HG02840 (cell line): ENCODE data around the gene WDR7.

Source experiments
- ATAC-seq: cut with Tn5 transposase; IDR thresholded peaks from one replicate; pipeline ENCODE4 v1.9.1; 2021; ENCODE audit warnings: mild to moderate bottlenecking, moderate library complexity, moderate number of reproducible peaks; ENCODE audit not compliant: unreplicated experiment, low FRiP score

The WDR7 gene

DNA sequence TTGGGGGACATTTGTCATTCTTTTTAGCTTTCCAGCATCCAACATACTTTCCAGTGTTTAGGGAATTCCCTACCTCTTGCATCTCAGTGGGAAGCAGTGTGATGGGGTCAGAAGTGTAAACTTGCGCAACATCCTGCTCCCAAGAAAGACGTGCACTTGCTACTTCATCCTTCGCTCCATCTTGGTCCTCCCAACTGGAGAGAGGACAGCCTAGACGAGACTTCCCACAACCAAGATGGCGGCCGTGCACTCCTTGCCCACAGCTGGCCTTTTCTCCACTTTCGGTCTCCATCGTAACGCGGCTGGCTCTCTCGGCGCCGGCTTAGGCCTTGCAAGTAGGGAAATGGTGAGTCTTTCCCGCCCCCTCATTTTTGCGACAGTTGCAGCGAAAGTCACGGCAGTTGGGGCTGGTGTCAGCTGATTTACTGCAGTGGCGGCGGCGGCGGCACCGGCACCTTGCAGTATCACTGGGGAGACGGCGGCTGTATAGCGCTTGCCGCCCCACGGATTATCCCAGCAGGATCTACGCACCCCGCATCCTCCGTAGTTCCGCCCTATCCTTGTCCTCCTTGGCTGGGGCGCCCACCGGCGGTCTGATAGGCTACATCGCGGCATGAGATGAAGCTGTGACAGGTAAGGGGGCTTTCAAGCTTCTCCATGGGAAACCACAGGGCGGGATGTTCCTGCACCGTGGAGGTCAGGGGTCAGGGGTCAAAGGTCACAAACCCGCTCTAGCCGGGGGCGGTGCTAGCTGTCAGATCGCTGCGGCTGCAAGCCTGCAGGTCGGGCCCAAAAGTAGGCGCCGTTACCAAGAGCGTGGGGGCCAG lies at the start of gene WDR7:
TSS of gene WDR7 (plus strand) at position 416 of the 827 bp plus-strand sequence. CDS start 21,157 bp downstream, outside the sequence.
- ATAC-seq: peak; percentile 96

DNA sequence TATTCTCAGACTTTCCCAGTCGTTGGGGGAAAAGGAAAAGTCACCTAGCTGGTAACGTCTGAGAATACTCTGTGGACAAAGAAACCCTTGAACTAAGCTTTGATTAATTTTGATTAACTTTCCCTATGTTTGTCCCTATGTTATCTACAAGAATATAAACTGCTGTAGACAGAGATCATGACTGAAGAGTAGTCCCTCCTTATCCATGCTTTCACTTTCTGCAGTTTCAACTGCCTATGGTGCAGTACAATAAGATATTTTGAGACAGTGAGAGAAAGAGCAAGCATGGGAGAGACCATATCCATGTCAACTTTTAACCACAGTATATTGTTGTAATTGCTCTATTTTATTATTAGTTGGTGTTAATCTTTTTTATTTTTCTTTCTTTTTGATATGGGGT lies 44.5 kb upstream of the WDR7 start:
- no peak for ATAC-seq

DNA sequence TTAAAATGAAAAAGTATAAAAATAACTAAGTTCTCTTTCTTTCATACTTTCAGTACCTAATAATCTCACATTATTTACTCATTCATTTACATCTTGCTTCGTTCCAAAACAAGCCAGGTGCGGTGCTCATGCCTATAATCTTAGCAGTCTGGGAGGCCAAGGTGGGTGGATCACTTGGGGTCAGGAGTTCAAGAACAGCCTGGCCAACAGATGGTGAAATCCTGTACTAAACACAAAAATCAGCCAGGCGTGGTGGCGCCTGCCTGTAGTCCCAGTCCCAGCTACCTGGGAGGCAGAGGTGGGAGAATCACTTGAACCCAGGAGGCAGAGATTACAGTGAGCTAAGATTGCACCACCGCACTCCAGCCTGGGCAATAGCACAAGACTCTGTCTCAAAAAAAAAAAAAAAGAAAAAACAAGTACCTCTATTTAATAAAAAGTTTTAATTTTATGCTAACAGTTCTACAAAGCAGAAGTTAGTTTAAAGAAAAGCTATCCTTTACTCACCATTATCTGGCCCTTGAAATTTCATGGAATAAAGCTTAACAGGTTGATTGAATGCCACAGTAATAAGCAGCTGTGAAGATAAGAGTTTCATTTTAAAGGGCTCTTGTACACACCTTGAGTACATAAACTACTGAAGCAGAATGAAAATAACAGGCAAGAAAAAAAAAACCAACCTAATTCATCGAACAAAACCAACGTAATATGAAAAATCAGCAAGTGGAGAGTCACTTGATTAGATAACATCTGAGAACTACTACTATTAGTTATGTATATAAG lies 35.2 kb upstream of the WDR7 start:
- ATAC-seq: no peak

DNA sequence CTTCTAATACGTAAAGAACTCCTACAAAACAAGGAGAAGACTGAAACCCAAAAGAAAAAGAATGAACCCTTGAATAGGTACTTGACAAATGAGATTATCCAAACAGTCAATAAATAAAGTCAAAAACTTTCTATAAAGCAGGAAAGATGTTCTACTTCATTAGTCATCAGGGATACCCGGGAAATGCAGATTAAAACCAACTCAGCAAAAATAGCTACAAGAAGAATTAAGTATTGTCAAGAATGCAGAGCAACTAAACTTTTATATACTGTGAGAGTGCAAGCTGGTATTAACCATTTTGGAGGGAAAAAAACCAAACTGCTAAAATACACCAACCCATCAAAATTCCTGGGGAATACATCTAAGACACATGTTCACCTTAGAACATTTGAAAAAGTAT lies 23.2 kb upstream of the WDR7 start:
- ATAC-seq: no peak

DNA sequence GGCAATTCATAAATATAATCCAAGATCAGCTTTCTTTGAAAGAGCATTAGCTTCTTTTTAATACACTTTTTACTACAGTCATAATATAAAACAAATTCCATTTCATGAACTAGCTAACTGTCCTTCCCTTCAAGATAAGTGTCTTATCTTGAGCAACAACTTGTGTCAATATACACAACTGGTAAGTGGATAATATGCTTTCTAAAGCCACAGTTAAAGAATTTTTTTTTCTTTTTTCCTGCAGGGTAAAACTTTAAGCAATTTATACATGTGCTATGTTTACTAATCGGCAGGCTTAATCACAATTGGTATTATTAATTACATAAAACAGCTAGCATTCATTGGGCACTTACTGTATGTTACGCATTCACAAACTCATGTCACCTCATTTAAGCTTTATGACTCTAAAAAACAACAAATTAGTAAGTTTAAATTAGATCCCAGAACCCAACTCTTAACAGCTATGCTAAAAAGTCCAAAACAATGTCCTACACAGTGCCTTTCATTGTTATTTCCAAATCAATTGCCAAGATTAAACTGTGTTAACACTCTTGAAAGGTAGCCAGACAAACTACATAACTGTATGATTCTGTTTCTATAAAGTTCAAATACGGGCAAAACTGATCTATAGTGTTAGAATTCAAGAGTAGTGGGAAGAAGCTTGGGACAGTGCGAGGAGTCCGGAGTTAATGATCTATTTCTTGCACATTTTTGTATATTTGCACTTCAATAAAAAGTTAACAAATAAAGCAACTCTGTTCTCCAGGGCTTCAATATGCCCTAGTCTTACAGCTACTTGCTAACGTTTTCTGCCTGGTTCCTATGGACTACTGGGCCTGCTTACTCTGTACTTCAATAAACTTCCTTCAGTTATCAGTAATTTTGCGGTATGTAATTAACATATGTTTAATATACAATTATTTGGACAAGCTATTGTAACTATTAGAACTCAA lies 18.8 kb upstream of the WDR7 start:
- ATAC-seq: no peak

DNA sequence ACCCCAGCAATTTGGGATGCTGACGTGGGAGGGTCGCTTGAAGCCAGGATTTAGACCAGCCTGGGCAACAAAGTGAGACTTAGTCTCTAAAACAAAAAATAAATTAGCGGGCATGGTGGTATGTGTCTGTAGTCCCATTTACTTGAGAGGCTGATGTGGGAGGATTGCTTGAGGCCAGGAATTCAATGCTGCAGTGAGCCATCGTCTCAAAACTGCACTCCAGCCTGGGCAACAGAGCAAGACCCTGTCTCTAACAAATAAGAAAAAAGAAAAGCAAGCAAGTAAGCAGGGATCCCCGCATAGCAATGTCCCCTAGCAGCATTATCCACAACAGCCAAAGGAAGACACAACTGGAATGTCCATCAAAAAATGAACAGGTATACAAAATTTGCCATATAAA lies 16.2 kb upstream of the WDR7 start:
- no peak for ATAC-seq

DNA sequence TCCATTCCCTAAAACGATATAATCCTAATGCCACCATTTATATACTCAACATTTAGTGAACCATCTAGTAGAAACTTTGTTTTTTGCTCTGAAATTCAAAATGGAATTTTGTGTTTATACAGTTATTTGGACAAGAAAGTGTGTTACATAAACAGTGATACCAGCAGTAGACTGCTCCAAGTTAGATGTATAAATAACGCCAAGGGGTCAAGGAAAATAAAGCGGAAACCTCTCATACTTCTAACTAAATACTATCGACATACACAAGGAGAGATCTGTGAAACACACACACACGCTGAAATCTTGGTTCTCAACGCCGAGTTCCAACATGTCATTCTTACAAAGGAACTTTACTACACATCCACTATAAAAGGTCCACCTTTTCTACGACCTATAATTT lies 14.0 kb upstream of the WDR7 start:
- no peak for ATAC-seq

DNA sequence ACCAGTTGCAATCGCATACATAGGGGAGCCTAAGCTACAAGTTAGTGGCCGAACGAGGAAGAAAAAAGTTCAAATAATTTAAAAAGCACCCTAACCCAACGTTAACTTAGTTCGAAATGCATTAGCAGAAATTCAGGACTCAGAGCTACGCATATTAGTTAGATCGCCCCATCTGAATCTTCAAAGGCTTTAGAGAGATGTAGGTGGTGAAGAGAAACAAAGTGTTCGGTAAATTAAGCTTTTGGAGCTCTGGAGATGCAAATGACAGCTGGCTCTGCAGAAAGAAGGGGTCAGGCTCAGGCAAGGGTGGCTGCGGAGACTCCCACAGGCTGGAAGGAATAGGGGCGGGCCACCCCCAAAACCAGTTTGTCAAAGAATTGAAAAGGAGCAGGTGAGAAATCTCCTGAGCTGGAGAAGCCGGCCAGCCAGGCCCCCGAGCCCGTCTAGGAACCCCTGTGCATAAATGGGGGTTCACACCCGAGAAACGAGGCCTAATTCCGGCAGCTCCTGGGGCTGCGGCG lies 13.4 kb upstream of the WDR7 start:
- peak; percentile 5 for ATAC-seq

DNA sequence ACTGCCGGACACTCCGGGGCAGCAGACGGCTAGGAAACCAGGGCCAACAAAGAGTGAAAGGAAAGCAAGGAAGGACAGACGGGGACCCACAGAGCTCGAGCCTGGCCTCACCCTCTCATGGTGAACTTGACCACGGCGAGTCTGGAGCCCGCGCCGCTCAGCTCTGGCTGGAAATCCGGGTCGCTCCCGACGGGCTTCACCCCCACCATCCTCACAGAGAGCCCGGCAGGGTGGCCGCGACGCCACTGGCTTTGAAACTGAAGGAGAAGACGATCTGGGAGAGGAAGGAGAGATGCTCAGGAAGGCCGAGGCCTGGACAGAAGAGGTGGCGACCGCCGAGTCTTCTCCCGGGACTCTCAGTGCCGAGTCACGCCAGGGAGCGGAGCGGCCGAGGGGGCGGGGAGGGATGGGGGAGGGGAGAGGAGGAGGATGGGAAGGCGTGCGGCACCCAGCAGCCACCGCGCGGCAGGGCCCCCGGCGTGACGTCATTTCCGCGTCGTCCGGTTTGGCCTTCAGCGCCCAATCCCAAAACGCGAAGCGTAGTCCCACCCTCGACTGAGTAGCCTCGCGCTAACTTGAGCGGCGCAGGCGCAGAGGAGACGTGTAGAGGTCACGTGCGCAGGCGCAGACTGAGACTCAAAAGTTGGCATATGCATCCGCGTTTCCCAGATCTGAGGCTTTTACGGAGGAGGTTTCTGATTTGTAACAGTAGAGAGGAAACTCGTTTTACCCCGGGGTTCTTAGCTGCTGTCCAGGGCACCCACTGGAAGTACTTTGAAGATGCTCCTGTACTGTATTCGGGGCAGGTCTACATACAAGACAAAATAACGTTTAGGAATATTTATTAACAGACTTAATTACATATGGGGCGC lies 12.7 kb upstream of the WDR7 start, which contains the start of gene TXNL1:
TSS of gene TXNL1 (minus strand) at position 361 of the 872 bp plus-strand sequence. CDS start at position 209, 152 bp downstream.
- peak; percentile 96 for ATAC-seq

DNA sequence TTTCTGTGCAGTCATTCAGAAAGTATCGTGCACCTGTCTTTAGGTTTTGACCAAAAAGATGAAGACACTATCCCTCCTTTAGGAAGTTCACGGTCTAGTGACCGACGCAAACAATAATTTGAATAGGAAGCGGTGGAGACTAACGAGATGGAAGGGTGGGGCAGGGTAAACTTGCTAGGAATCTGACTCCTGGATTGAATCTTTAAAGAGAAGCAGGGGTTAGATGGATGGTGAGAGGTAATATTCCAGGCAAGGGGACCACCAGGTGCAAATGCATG lies 12.1 kb upstream of the WDR7 start:
- no peak for ATAC-seq

DNA sequence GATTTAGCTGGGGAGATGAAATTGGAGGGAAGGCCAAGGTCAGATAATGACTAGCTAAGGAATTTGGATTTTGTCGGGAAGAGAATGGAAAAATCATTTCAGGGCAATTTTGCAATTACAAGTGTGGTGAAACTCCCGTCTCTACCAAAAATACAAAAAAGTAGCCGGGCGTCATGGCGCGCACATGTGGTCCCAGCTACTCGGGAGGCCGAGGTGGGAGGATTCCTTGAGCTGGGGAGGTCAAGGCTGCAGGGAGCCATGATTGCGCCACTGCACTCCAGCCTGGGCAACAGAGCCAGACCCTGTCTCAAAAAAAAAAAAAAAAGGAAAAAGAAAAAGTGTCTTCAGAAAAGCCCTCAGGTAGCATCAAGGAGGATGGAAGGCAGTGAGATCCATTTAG lies 11.6 kb upstream of the WDR7 start:
- no peak for ATAC-seq

DNA sequence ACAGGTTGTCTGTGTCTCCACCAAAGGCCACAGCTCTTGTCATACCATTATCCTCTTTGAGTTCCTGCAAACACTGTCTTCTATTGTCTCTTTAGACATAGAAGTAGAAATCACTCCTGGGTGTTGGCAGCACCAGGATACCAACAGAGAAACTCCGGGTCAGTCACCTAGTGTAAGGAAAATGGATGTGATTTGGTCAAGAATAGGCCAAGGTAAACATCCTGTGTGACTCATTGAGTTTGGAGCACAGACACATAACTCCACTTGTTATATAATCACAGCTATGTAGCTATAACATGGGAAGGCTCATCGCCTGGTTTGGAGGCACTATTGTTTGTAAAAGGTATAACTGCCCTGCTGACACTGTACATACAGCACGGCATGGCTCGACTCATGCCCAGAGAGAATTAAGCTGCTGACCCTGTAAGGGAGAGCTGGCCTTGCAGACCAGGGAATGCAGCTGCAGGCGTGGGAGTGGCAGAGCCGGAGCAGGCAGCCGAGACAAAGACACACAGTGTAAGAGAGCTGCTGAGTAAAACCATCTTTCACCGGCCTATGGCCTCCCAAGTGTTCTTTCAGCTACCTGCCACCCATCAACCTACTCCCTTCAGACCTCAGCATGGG lies 9.3 kb upstream of the WDR7 start:
- ATAC-seq: no peak

DNA sequence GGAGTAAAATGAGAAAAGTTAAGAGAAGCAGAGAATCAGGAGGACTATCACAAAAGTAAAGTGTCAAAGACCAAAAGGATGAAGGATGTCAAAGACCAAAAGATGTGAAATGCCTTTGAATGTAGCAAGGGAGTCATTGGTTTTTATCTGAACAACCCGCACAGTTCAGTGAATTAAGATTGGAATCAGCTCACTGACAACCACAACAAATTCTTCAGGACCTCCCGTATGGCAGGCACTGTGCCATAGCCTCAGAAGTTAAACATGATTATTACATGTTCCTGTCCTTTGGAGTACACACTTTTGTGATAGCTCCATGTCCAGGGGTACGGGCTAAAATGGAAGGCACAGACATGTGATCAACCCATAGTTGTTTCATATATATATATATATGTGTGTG lies 7.8 kb upstream of the WDR7 start:
- no peak for ATAC-seq

DNA sequence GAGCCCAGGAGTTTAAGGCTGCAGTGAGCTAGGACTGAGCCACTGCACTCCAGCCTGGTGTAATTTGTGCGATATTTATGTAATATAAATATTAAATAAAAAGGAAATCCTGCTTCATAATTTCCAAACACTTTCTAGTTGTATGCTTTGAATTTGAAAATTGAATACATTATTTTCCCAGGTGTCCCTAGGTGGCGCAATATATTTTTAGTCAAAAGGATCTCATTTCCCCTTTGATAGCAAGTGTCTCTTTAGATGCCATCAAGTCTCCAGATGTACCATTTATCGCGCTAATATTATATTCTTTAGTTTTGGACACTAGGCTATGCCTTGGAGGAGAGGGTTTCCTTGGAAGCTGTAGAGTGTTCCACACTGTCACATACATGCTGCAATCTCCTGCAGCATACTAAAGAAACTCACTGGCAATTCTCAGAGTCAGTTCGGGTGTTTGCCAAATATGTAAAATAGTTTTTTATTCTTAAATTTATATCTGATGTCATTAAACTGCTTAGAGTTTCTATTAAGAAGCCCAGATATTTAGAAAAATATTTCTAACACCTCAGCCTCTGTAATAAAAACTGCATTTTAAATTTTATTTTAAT lies 5.6 kb upstream of the WDR7 start:
- no peak for ATAC-seq

DNA sequence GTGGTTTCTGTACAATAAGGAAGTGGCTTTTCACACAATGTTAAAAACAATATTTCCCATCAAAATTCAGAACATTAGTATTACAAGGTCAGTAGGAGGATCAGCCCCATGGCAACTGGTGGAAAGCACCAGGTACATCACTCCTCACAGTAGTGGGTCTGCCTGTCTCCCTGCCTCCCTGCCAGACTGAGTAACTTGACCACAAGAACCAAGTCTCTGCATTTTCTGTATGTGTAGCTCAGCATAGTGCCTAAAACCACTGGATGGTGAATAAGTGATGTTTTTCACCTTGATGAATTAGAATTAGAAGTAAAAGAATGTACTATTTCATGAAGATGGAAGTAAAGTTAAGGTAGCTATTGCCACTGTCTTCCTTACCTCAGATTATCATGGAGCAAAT lies 4.1 kb upstream of the WDR7 start:
- no peak for ATAC-seq

DNA sequence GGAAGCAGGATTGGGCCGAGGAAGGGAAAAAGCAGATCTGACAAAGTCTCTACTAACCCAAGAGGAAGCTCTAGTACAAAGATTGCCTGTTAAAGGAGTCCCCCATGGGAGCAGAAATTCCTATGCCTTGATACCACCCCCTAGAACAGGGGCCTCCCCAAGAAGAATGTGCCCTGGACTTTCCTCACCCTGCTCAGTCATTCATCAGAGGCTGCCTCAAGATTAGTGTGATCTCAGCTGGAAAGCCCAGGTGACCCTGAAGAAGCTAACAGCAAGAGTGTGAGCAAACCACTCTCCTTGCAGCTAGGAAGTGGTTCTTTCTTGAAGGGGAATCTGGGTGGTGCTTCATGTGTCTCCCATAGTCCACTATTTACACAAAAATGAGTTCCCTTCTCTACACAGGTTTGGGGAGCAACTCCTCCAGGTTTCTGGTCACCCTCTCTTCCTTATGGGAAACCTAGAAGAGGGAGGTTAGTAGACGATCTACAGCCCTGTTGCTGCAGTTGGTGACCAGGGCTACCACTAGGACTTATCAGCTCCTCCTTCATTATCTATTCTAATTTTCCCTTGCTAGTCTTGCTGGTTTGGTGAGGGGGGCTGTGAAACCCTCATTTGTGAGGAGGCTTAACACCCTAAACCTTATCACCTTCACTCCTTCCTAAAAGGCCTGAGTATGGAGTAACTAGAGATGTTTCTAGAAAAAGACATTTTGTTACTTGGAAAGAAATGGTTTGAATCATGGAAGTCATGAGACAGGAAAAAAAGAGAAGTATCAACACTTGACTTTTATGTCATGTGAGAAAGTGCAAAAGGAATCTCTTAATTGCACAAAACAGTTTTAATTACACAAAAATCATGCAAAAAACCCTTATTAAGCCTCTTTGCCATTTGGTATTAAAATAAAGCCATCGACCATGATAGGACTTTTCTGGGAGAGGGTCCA lies 2.9 kb upstream of the WDR7 start:
- no peak for ATAC-seq

DNA sequence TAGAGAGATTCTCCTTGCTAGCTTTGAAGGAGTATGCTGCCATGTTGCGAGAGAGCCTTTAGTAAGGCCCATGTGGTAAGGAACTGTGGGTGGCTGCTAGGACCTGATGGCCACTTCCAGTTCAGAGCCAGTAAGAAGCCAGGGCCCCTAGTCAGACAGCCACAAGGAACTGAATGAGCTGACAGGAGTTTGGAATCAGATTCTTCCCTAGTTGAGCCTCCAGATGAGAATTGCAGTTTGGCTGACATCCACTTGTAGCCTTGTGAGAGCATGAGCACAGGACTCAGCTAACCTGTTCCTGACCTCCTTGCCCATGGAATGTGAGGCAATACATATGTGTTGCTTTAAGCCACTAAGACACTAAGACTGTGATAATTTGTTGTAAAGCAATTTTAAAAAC lies 1.2 kb upstream of the WDR7 start:
- ATAC-seq: no peak

DNA sequence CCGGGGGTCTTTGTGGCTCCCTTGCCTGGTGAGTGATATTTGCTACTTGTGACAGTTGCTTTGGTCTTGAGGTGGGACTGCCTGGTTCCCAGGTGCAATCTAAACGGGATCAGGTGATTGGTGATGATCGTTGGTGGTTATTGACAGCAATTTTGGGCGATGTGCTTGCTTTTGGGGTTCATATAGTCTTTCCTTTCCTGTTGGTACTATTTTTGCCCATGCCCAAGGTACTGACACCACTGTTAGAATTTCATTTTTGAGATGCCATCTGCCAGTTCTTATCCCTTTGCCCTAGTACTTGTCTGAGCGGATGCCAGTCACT lies 573 bp downstream of the WDR7 start:
- no peak for ATAC-seq
